GM12892 (cell line): ENCODE data around the gene CTSW.
A peak's percentile ranks its signal among the peaks of the same experiment; 100 is the strongest.

Experiments
- DNase-seq: peaks from one replicate; pipeline ENCODE4 v3.0.0; 2011; ENCODE audit not compliant: insufficient read length
- FAIRE-seq: peaks from 2 replicates; lab custom pipeline; 2011; peaks lifted over from hg19 to GRCh38; lab: Jason Lieb, UNC
- POLR2A ChIP-seq: IDR thresholded peaks from 2 replicates; pipeline ENCODE4 v1.6.1; 2011; ENCODE audit warnings: low read depth, low read length, control low read depth
- POLR2AphosphoS5 ChIP-seq: IDR thresholded peaks from 2 replicates; pipeline ENCODE4 v1.6.1; 2011; ENCODE audit warnings: low read depth, low read length, control low read depth
- TAF1 ChIP-seq: IDR thresholded peaks from 2 replicates; pipeline ENCODE4 v1.6.1; 2011; ENCODE audit warnings: low read depth, mild to moderate bottlenecking, control low read depth, low read length, borderline replicate concordance

The CTSW gene

GRCh38 chr11:65906602-65907001, 27.0 kb downstream of the CTSW start:
- no peak for TF ChIP-seq POLR2A
- no peak for TF ChIP-seq POLR2AphosphoS5
- TF ChIP-seq TAF1, result no peak
- DNase-seq (no peak), FAIRE-seq (no peak)

DNA sequence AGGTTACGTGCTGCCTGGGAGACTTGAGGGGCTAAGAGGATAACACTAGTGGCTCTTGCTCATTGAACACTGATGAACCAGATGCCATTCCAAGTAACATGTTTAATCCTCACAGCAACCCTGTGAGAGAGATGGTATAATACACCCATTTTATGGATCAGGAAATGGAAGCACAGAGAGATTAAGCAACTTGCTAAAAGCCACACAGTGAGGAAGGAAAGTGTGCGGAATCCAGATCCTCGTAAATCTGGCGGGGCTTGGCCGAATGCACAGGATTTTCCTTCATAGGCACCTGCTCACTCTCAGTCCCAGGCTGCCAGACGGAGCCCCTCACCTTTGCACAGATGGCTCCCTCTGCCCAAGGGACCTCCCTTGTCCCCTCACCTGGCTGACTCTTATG, 28.2 kb downstream of the CTSW start:
- DNase-seq, result no peak
- FAIRE-seq, result no peak

DNA sequence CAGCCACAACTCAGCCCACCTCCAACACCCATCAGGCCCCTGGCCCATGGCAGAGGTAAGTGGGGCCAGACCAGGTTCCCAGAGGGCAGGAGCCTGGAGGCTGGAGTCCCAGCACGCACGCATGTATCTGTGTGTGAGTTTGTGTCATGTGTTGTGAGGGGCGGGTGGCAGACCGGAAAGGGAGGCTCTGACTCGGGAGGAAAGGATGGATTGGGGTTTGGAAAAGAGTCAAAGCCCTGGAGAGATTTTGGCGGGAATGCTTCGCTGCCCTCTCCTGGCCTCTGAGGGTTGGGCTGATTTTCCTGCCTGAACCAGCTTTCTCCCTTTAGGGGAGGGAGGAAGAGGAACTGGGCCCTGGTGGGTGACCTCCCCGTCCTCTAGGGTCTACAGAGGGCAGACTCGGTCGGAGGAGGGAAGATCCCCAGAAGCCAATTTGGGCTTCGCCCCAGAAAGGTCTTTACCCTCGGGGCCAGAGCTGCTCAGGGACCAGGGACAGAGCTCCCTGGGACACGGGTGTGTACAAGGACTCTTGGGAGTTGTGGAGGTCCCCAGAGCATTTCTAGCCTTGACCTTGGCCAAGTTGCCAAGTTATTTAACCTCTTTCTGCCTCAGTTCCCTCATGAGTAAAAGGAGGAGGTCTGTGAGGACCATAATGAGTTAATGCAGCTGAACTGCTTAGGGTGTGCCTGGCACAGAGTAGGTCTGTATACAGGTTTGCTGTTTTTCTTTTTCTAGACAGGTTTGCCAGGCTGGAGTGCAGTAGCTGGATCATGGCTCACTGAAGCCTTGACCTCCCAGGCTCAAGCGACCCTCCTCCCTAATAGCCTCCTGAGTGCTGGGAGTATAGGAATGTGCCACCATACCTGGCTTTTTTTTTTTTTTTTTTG, 32.3 kb downstream of the CTSW start:
- TF ChIP-seq POLR2A, result no peak
- no peak for TF ChIP-seq POLR2AphosphoS5
- TF ChIP-seq TAF1, result no peak
- no peak for FAIRE-seq
- DNase-seq, result no peak

More for the DNA sequence above, 28.2 kb downstream of the CTSW start:
- no peak for TF ChIP-seq POLR2AphosphoS5
- no peak for TF ChIP-seq TAF1
- TF ChIP-seq POLR2A, result no peak

GRCh38 chr11:65912845-65913244, 33.2 kb downstream of the CTSW start:
- FAIRE-seq (peak; percentile 17), DNase-seq (no peak)
- TF ChIP-seq POLR2AphosphoS5 (no peak), POLR2A (no peak), TAF1 (no peak)

GRCh38 chr11:65915101-65915820, 35.6 kb downstream of the CTSW start:
- no peak for DNase-seq
- FAIRE-seq, result no peak
- TF ChIP-seq POLR2AphosphoS5 (no peak), POLR2A (no peak), TAF1 (no peak)

GRCh38 chr11:65915821-65916251, 36.2 kb downstream of the CTSW start:
- DNase-seq (no peak), FAIRE-seq (no peak)

GRCh38 chr11:65916391-65916790, 36.8 kb downstream of the CTSW start:
- no peak for DNase-seq
- TF ChIP-seq POLR2A, result no peak
- TF ChIP-seq TAF1, result no peak
- TF ChIP-seq POLR2AphosphoS5, result no peak
- no peak for FAIRE-seq

More at GRCh38 chr11:65915821-65916251, 36.2 kb downstream of the CTSW start:
- TF ChIP-seq POLR2AphosphoS5, result no peak
- no peak for TF ChIP-seq TAF1

- TF ChIP-seq POLR2A, result no peak
- no peak for TF ChIP-seq TAF1
- TF ChIP-seq POLR2AphosphoS5, result no peak
- DNase-seq (no peak), FAIRE-seq (no peak)
These were observed 37.4 kb downstream of the CTSW start for GRCh38 chr11:65917077-65917433.

DNA sequence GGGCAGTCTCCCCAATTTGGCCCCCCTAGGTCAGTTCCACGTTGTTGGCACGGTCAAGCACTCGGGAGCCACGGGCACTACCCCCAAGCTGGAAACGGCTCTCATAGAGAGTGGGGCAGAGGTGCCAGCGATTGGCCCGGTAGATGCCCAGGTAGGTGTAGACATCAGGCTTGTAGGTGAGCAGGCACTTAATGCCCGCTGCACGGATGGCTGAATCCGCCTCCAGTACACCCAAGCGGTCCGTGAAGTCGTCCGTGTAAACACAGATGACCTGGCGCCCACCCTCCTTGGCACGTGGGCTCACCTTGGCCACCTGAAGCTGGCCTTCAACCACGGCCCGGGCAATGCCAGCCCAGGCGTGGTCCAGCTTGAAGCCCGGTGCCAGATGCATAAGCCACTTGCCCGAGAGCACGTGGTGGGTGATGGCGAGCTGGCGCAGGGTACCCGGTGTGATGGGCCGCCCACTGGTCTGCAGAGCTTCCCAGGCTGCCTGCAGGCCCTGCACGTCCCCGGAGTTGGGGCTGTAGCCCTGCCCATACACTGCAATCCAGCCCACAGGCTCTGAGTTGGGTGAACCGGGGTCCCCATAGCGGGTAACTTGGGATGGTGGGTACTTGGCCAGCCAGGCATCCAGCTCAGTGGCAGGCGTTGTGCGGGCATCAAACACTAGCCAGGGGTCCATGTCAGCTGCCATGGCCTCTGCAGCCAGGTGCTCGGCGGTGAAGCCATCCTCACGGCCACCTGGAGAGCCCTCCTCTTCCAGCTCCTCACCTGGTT, 38.0 kb downstream of the CTSW start:
- FAIRE-seq (peak; percentile 63), DNase-seq (no peak)
- no peak for TF ChIP-seq POLR2AphosphoS5
- no peak for TF ChIP-seq POLR2A
- TF ChIP-seq TAF1, result no peak

DNA sequence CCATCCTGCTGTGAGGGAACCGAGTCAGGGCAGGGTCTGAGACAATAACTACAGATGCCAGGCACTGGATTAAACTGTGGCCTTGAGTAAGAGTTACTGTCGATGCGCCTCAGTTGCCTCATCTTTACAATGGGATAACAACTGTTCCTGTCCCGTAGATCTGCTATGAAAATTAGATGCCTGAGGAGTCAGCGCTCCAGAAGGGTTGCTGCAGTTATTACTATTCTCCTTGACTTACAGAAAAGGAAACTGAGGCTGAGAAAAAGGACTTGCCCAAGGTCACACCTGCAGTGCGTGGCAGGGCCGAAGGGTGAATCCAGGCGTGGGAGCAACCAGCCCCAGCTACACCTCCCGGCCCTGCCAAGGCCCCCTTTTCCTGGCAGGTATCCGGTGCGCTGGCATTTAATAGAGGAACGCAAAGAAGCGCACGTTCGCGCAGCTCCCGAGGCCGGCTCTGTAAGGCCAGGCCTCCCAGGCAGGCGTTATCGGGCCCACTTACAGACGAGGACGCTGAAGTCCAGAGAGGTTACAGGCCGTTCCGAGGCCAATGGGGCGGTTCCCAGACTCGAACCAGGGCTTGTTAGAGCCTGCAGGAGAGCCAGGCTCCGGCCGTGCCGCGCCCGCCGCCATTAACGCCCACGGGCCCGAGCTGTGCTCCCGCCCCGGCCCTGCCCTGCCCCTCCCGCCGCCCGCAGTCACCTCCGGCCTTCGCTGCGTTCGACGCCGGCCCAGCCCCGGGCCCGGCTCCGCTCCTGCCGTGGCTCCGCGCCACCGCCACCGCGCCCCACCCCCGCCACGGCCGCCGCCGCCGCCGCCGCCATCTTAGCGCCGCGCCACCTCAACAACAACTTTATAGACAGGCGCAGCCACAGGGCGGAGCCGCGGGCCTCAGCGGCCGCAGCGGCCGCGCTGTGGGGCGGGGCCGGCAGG, 38.8 kb downstream of the CTSW start, which contains the start of gene C11orf68:
Gene C11orf68, minus strand, starts transcription at position 852 of the 930 bp plus-strand sequence. Its CDS starts 31 bp downstream, at position 821.
- TF ChIP-seq POLR2A (peak; percentile 46; the same call in 1 of the 2 replicates), TAF1 (peak; percentile 22; the same call in 1 of the 2 replicates), POLR2AphosphoS5 (no peak)
- FAIRE-seq (peak; percentile 96), DNase-seq (no peak)
